SHP77 (cell line): ENCODE measurements around the gene MYO3B.
"Not testable (repeated sequence)": the region's sequence is repeated elsewhere in the genome, so short reads cannot be mapped to it uniquely, and the experiment has no call there.

Source experiments
- DNase-seq, 2 experiments: peaks; one replicate each; lab custom pipeline; 2025; lab: John Stamatoyannopoulos, UW

Gene MYO3B

GRCh38 chr2:170341684-170342623, 164.0 kb downstream of the MYO3B start:
- DNase-seq, result peak in 1 of 2 experiments; percentile 16

- DNase-seq, result no peak
Measured at GRCh38 chr2:170344663-170345346, 166.9 kb downstream of the MYO3B start.

GRCh38 chr2:170345607-170346006, 167.7 kb downstream of the MYO3B start:
- DNase-seq, result no peak

- not testable (repeated sequence) for DNase-seq
Measured at GRCh38 chr2:170349269-170349668, 171.3 kb downstream of the MYO3B start.

GRCh38 chr2:170350929-170351826, 173.2 kb downstream of the MYO3B start:
- DNase-seq, result no peak

GRCh38 chr2:170353723-170354122, 175.8 kb downstream of the MYO3B start:
- DNase-seq, result no peak

GRCh38 chr2:170354388-170354787, 176.4 kb downstream of the MYO3B start:
- DNase-seq, result no peak

- DNase-seq, result no peak
Measured at GRCh38 chr2:170354855-170355780, 177.2 kb downstream of the MYO3B start.

GRCh38 chr2:170359466-170359865, 181.5 kb downstream of the MYO3B start:
- no peak for DNase-seq

GRCh38 chr2:170360546-170361089, 182.7 kb downstream of the MYO3B start:
- DNase-seq, result no peak

- no peak for DNase-seq
Measured at GRCh38 chr2:170361090-170361936, 183.4 kb downstream of the MYO3B start.

- no peak for DNase-seq
Measured at GRCh38 chr2:170362313-170362870, 184.4 kb downstream of the MYO3B start.

GRCh38 chr2:170362871-170363631, 185.1 kb downstream of the MYO3B start:
- DNase-seq, result no peak

- no peak for DNase-seq
Measured at GRCh38 chr2:170365003-170365402, 187.1 kb downstream of the MYO3B start.

- DNase-seq, result no peak
Measured at GRCh38 chr2:170365686-170366085, 187.7 kb downstream of the MYO3B start.

- DNase-seq, result no peak
Measured at GRCh38 chr2:170368370-170368769, 190.4 kb downstream of the MYO3B start.

- DNase-seq, result no peak
Measured at GRCh38 chr2:170369228-170369627, 191.3 kb downstream of the MYO3B start.

- no peak for DNase-seq
Measured at GRCh38 chr2:170369894-170370293, 191.9 kb downstream of the MYO3B start.
